ENCODE data around the gene DPEP2. TPM values are rescaled to one million over a fixed set of nuclear protein-coding genes. Genes with fewer than 3 reads are reported as not detected.

Gene DPEP2
- total and polyA plus RNA-seq, 2 of the 13 experiments (the other 11 are each of a cell fraction or from before 2014, with no cell fraction given) = 0.18 TPM; not detected in 1

GRCh38 chr16:68037841-68038597 lies 38.7 kb upstream of the DPEP2 start:
- FAIRE-seq (no peak), DNase-seq (ENCODE audit: low spot score) (no peak), ATAC-seq (no peak)
- Histone ChIP-seq H3K79me2 (ENCODE audit: insufficient read depth, low read length) (no peaks in the 10 kb centered on the region), H3K4me3 (replicated peaks in 1 of 3; ENCODE audit: insufficient read depth in 1 of 3, low read depth in 2 of 3, low read length in 3 of 3) (no peak overlapping the region), H2AFZ (ENCODE audit: low read length) (no peak overlapping the region), H3K4me2 (ENCODE audit: low read depth, low read length) (no peak overlapping the region), H3K9me3 (ENCODE audit: low read length) (no peaks in the 10 kb centered on the region), H3K9ac (ENCODE audit: insufficient read depth, low read depth, low read length) (no peak overlapping the region), H4K20me1 (ENCODE audit: insufficient read depth, low read length) (no peaks in the 10 kb centered on the region), H3K27ac (ENCODE audit: extremely low read length, insufficient read depth, low read length) (no peak overlapping the region), H3K36me3 (replicated peaks in 1 of 2; ENCODE audit: control insufficient read depth in 1 of 2, insufficient read depth in 2 of 2, low read length in 2 of 2) (peaks cover 1 to 22% of the 10 kb centered on the region in 2 experiments; a peak in 2 of 5 replicates), H3K4me1 (ENCODE audit: insufficient read depth, low read length) (peaks cover 5% of the 10 kb centered on the region; the same call in 1 of the 2 replicates), H3K27me3 (ENCODE audit: control insufficient read depth in 1 of 2, insufficient read depth in 2 of 2, low read length in 2 of 2) (no peaks in the 10 kb centered on the region)
- intact Hi-C loops (cut with micrococcal nuclease; ENCODE audit: unreplicated experiment) (no loop called here), in situ Hi-C loops (cut with HindIII; ENCODE audit: extremely low pct_ligation_motif_present, low pct_unique_long_range_greater_than_20kb) (no loop called here)
- WGBS (ENCODE audit: low lambda C conversion rate) = 98% methylated on average over 9 of the region's 9 CpGs
- ChIA-PET CTCF (ENCODE audit: low intra/inter-chr PET ratio, low total read pairs) (interaction anchor here (1.4 kb wide), 1 partner anchor 45 kb away, joined by 3 read pairs; no protein-coding TSS in a partner anchor), POLR2A (no interaction called here)
- no TSS peak for BruUV-seq (replicated peaks)
- TF ChIP-seq EHMT2 (IDR thresholded peaks at IDR 0.05; ENCODE audit: borderline replicate concordance, low read depth, low read length) (no peak), HHEX (CRISPR knock-in tag; IDR thresholded peaks at IDR 0.05) (no peak), BCL6 (CRISPR knock-in tag; IDR thresholded peaks at IDR 0.05) (no peak), RXRA (CRISPR knock-in tag; IDR thresholded peaks at IDR 0.05) (no peak), ZNF251 (CRISPR knock-in tag; IDR thresholded peaks at IDR 0.05) (no peak), TRAFD1 (CRISPR knock-in tag; IDR thresholded peaks at IDR 0.05; ENCODE audit: borderline replicate concordance) (no peak), UBTF (CRISPR knock-in tag; IDR thresholded peaks at IDR 0.05) (no peak), ZNF512 (CRISPR knock-in tag; IDR thresholded peaks at IDR 0.05) (no peak), ZSCAN22 (CRISPR knock-in tag; IDR thresholded peaks at IDR 0.05) (no peak), ONECUT2 (CRISPR knock-in tag; IDR thresholded peaks at IDR 0.05) (no peak), ZKSCAN8 (CRISPR knock-in tag; IDR thresholded peaks at IDR 0.05; ENCODE audit: borderline replicate concordance) (no peak), SRSF4 (IDR thresholded peaks at IDR 0.05; ENCODE audit: low read depth, low read length, poor library complexity, severe bottlenecking) (no peak), ZNF777 (CRISPR knock-in tag; IDR thresholded peaks at IDR 0.05) (no peak)

Data from HepG2 (cell line).